Transverse colon (tissue), 4 donors: Measurements from ENCODE around the gene EYA2. TPM values are rescaled to one million over a fixed set of nuclear protein-coding genes. Genes with fewer than 3 reads are reported as not detected.

Experiments
- DNase-seq: peaks from one replicate; pipeline ENCODE4 v3.0.0-alpha.2; 2019
- H3K27ac ChIP-seq, 4 donors: fragments of 200-600 bp; sonication (generic); 2 replicates each; pipeline ENCODE4 v1.5.1; 2016 to 2018; ENCODE audit warnings: inconsistent platforms in 4 of 4
- H3K27me3 ChIP-seq: fragments of 200-600 bp; sonication (generic); 2 replicates; pipeline ENCODE4 v1.5.1; 2017; ENCODE audit warnings: inconsistent platforms
- H3K36me3 ChIP-seq, 4 donors: fragments of 200-600 bp; sonication (generic); 2 replicates each; pipeline ENCODE4 v1.5.1; 2017 to 2019; ENCODE audit warnings: inconsistent platforms in 4 of 4
- H3K4me1 ChIP-seq, 4 donors: fragments of 200-600 bp; sonication (generic); 2 replicates each; pipeline ENCODE4 v1.5.1; 2017 to 2020; ENCODE audit warnings: inconsistent platforms in 4 of 4
- H3K4me3 ChIP-seq, 4 donors: fragments of 200-600 bp; sonication (generic); 1 replicate in 1 of 4; 2 replicates in 3 of 4; pipeline versions ENCODE4 v1.5.1 to v1.6.1; 2017 to 2019; ENCODE audit warnings: inconsistent platforms in 4 of 4
- H3K9me3 ChIP-seq, 2 donors: fragments of 200-600 bp; sonication (generic); 2 replicates each; pipeline ENCODE4 v1.5.1; 2017 to 2019; ENCODE audit warnings: inconsistent platforms in 2 of 2
- CTCF ChIP-seq, 5 experiments: fragments of 200-600 bp in 3 of 5; fragments of 450-650 bp in 2 of 5; sonication (generic) in 3 of 5; IDR thresholded peaks; 1 replicate in 2 of 5; 2 replicates in 3 of 5; pipeline ENCODE4 v1.5.1; 2016 to 2017; ENCODE audit warnings: antibody characterized with exemption in 5 of 5, inconsistent platforms in 3 of 5, mild to moderate bottlenecking in 2 of 5, moderate library complexity in 1 of 5
- EP300 ChIP-seq: sonication (generic); formaldehyde crosslinking; IDR thresholded peaks from one replicate; pipeline ENCODE4 v1.6.1; 2017; ENCODE audit warnings: antibody characterized with exemption, low read depth
- POLR2A ChIP-seq: fragments of 450-650 bp; IDR thresholded peaks from one replicate; pipeline ENCODE4 v1.6.1; 2016; ENCODE audit warnings: antibody characterized with exemption, mild to moderate bottlenecking, moderate library complexity
- POLR2AphosphoS5 ChIP-seq, 3 donors: sonication (generic); formaldehyde crosslinking; IDR thresholded peaks; one replicate each; pipeline ENCODE4 v1.6.1; 2016; ENCODE audit warnings: antibody characterized with exemption in 3 of 3
- WGBS, 2 donors: methylation state at CpG; one replicate each; pipeline ENCODE4 v1.1.5; 2018; ENCODE audit warnings: low coverage in 1 of 2; 5-methylcytosine and 5-hydroxymethylcytosine counted together
- in situ Hi-C, 4 donors: fragments of 200-750 bp; cut with MboI; loops; one replicate each; pipeline versions ENCODE4 v1.15.0 to v1.15.1; 2017; ENCODE audit warnings: low sequenced_read_pairs in 3 of 4, low pct_ligation_motif_present in 1 of 4, low pct_unique_long_range_greater_than_20kb in 1 of 4
- intact Hi-C: fragments of 100-400 bp; cut with DNase I; formaldehyde crosslinking; loops from one replicate; pipeline ENCODE4 v1.15.1; 2023; ENCODE audit warnings: low total_unique reads
- total RNA-seq, 4 donors: library from RNA; depleted of rRNA; stranded (reverse); fragments of >200 nt; gene quantifications; one replicate each; pipeline ENCODE4 v1.1.0, GENCODE V29; 2016

The EYA2 gene
- total RNA-seq, 4 donors from 2014 or later: 4.5 to 17.5 (median 10.9) TPM

GRCh38 chr20:46963196-46963529 is 68.5 kb downstream of the EYA2 start:
- H3K27me3 ChIP-seq: no peaks in the 10 kb centered on the region
- no peak overlapping the region for H3K4me3 ChIP-seq
- no peak for DNase-seq
- no peaks in the 10 kb centered on the region for H3K36me3 ChIP-seq
- no peak overlapping the region for H3K27ac ChIP-seq
- no peaks in the 10 kb centered on the region for H3K4me1 ChIP-seq
- intact Hi-C loops (no loop called here), in situ Hi-C loops (no loop called here)
- WGBS, 2 donors: 72% methylated on average over 3 of the region's 3 CpGs; no CpG with 5 or more reads in 1 of the 2 donors
- no peaks in the 10 kb centered on the region for H3K9me3 ChIP-seq
- TF ChIP-seq CTCF (IDR thresholded peaks at IDR 0.05): no peak
- no peak for TF ChIP-seq EP300
- TF ChIP-seq POLR2A: no peak
- TF ChIP-seq POLR2AphosphoS5 (IDR thresholded peaks at IDR 0.05): no peak

GRCh38 chr20:46963758-46964617 is 69.3 kb downstream of the EYA2 start:
- H3K27me3 ChIP-seq: no peaks in the 10 kb centered on the region
- in situ Hi-C loops: no loop called here
- H3K4me3 ChIP-seq: no peak overlapping the region
- 68 to 81% methylated on average over 2 to 13 of the region's 13 CpGs for WGBS, 2 donors
- H3K4me1 ChIP-seq: no peaks in the 10 kb centered on the region
- no peaks in the 10 kb centered on the region for H3K9me3 ChIP-seq
- H3K27ac ChIP-seq: no peak overlapping the region
- H3K36me3 ChIP-seq: no peaks in the 10 kb centered on the region
- TF ChIP-seq POLR2A (no peak), CTCF (IDR thresholded peaks at IDR 0.05) (no peak), POLR2AphosphoS5 (IDR thresholded peaks at IDR 0.05) (no peak), EP300 (no peak)
- intact Hi-C loops: no loop called here
- DNase-seq: no peak

GRCh38 chr20:46964618-46965455 is 70.2 kb downstream of the EYA2 start:
- no peak for DNase-seq
- Histone ChIP-seq H3K36me3 (no peaks in the 10 kb centered on the region), H3K27ac (no peak overlapping the region), H3K9me3 (no peaks in the 10 kb centered on the region), H3K27me3 (no peaks in the 10 kb centered on the region), H3K4me1 (no peaks in the 10 kb centered on the region), H3K4me3 (no peak overlapping the region)
- 88% methylated on average over 17 of the region's 17 CpGs; no CpG with 5 or more reads in 1 of the 2 donors for WGBS, 2 donors
- intact Hi-C loops (no loop called here), in situ Hi-C loops (no loop called here)
- no peak for TF ChIP-seq POLR2A
- TF ChIP-seq CTCF (IDR thresholded peaks at IDR 0.05): no peak
- TF ChIP-seq POLR2AphosphoS5 (IDR thresholded peaks at IDR 0.05): no peak
- TF ChIP-seq EP300: no peak

- Histone ChIP-seq H3K4me1 (no peaks in the 10 kb centered on the region), H3K27ac (no peak overlapping the region), H3K36me3 (no peaks in the 10 kb centered on the region), H3K9me3 (no peaks in the 10 kb centered on the region), H3K4me3 (no peak overlapping the region), H3K27me3 (no peaks in the 10 kb centered on the region)
- DNase-seq: no peak
- 85% methylated on average over 14 of the region's 14 CpGs; no CpG with 5 or more reads in 1 of the 2 donors for WGBS, 2 donors
- in situ Hi-C loops (no loop called here), intact Hi-C loops (no loop called here)
- no peak for TF ChIP-seq POLR2A
- no peak for TF ChIP-seq EP300
- TF ChIP-seq CTCF (IDR thresholded peaks at IDR 0.05): no peak
- no peak for TF ChIP-seq POLR2AphosphoS5 (IDR thresholded peaks at IDR 0.05)
These were observed 70.8 kb downstream of the EYA2 start for GRCh38 chr20:46965477-46965876.
